Dermis microvascular lymphatic vessel endothelial cell (primary cell): ENCODE measurements around the gene RPTOR. TPM values are rescaled to one million over a fixed set of nuclear protein-coding genes. Genes with fewer than 3 reads are reported as not detected.

Experiments used
- DNase-seq, 2 donors: peaks; one replicate each; pipeline versions ENCODE4 v3.0.0 to v3.0.0-alpha.2; 2010; ENCODE audit warnings: low read depth in 2 of 2
- total RNA-seq: library from RNA; depleted of rRNA; stranded (reverse); fragments of >200 nt; gene quantifications from 2 replicates; pipeline ENCODE4 v1.2.1, GENCODE V29; 2014

RPTOR gene
- total RNA-seq, 1 donor from 2014 or later = 10.5 TPM

- no peak for DNase-seq
These were observed 284.7 kb downstream of the RPTOR start for GRCh38 chr17:80829166-80829813.

DNA sequence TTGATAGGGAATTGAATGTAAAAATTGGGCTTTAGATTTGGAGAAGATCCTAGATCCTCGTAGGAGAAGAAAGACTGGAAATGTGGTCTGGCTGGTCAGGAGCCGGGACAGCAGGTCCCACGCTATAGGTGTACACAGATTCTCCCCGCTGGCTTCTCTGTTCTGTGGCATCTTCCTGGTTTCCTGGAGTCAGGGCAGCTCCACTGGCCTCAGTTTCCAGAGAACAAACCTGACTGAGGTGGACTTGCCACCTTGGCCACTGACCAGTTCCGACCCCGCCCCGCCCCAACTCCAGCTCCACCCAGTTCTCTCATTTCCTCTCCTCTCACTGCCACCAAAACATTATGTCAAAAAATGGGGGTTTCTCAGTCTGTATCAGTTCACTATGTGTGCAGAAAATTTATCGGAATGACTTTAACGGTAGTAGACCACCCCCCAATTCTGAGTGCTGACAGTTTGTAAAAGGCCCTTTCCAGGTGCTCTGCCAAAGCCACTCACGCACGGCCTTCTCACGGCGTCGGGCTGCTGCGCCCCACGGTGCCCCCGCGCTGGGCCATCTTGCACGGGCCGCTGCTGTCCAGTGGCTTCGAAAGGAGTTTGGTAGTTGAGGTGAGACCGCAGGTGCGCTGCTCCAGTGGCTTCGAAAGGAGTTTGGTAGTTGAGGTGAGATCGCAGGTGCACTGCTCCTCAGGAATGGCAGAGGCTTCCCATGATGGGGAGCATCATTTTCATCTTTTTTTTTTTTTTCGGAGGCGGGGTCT is 285.6 kb downstream of the RPTOR start:
- DNase-seq = no peak

DNA sequence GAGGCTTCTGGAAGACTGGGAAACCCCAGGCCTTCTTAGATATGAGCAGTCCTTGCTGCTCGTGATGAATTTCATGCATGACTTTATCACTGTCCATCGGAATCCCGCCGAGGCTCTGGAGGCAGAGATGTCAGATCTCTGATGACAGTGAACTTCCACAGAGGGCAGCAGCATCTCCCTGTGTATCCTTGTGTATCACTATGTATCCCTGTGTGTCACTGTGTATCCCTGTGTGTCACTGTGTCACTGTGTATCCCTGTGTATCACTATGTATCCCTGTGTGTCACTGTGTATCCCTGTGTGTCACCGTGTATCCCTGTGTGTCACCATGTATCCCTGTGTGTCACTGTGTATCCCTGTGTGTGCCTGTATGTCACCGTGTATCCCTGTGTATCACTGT is 286.9 kb downstream of the RPTOR start:
- DNase-seq = no peak

DNA sequence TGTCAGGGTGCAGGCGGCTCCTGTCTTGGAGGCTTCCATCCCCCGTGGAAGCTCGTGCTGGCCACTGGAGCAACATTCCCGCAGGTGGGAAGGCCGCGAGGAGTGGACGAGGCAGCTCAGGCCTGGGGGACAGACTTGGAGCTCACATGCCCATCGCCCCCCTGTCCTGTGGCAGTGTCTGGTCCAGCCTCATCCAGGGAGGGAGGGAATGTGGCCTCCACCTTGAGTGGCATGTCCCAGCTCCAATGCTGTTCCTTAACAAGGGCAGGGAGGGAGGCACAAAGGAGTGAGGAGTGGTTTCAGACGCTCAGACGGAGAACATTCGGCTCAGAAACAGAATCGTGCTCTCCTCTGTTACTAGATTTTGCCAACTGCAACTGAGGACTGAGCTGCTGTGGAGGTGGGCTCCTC is 287.6 kb downstream of the RPTOR start:
- peak in 1 of 2 donors; percentile 23 for DNase-seq

GRCh38 chr17:80832888-80833583 is 288.4 kb downstream of the RPTOR start:
- peak; percentile 90 to 99 for DNase-seq

DNA sequence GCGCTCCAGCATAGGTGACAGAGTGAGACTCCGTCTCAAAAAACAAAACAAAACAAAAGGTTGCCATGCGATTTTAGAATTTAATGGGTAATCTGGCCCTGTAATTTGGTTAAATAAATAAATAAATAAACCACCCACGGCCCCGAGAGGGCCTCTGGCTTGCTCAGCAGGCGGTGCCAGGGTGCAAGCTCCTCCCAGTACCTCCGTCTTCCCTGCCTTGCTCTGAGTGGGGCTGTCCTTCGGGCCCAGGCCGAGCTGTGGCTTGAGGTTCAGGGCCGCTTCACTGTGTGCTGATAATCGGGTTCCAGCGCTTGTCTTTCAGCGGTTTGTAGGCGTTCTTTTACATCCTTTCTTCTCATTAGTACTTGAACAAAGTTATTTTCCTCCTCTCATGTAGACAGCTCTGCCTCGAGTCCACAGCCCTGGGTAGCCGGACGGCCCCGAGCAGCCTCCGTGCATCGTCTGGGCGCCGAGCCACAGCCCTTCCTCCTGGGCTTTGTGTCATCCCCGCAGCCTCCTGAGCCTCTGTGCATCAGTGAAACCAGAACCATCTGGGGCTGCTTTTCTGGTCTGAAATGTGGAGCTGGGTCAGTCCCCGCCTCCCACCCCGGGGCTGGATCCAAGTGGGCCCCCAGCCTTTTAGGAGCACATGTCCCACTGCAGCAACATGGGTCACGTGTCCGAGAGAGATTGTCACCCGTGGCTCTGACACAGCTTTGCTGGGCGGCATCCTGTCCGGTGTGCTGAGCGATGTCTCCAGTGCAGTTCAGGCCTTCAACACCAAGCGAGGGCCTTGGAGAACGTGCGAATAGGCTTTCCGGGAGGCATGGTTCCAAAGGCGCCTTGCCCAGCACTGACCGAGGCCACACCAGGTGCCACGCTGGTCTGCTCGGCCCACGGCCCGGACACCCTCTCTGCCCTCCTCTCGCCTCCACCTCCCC is 289.6 kb downstream of the RPTOR start:
- DNase-seq = no peak

DNA sequence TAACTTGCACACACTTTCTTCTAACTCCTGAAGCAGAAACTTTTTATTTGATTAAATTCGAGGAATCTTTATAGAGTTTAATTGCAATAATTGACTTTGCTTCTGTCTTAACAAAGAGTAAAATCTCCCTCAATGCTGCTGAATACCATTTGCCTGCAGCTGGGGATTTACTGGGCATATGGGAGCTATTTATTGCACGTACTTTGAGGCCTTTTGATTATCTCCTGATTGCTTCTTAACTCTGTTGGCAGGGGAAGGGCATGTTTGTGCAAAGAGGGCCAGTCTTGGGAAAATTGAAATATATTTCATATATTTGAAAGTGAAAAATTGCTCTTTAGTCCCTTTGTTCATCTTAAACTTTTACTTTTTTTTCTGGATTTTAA is 290.2 kb downstream of the RPTOR start:
- no peak for DNase-seq

- no peak for DNase-seq
These were observed 291.4 kb downstream of the RPTOR start for GRCh38 chr17:80835816-80836657.

GRCh38 chr17:80836658-80836965 is 292.0 kb downstream of the RPTOR start:
- no peak for DNase-seq

DNA sequence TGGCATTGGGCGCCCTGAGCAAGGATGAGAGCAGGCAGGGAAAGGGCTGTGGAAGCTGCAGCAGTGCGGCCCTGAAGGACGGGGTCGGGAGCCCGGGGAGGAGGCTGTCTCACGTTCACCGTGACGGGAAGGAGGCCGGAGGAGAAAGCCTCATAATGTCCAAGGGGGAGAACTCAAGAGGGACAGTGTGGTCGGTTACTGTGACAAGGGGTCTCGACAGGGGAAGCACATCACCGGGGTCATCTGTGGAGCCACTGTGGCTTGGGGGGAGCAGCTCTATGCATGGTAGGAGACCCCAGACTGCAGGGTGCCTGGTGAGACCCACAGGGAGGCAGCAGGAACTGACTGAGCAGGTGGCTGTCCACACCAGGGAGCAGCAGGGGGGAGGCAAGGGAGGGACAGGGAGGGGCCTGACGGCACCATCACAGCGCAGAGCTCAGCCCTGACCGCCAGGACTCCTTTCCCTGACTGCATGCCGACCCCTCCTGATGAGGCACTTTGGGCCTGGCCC is 292.4 kb downstream of the RPTOR start:
- no peak for DNase-seq

- DNase-seq = no peak
These were observed 293.1 kb downstream of the RPTOR start for GRCh38 chr17:80837711-80838110.

DNA sequence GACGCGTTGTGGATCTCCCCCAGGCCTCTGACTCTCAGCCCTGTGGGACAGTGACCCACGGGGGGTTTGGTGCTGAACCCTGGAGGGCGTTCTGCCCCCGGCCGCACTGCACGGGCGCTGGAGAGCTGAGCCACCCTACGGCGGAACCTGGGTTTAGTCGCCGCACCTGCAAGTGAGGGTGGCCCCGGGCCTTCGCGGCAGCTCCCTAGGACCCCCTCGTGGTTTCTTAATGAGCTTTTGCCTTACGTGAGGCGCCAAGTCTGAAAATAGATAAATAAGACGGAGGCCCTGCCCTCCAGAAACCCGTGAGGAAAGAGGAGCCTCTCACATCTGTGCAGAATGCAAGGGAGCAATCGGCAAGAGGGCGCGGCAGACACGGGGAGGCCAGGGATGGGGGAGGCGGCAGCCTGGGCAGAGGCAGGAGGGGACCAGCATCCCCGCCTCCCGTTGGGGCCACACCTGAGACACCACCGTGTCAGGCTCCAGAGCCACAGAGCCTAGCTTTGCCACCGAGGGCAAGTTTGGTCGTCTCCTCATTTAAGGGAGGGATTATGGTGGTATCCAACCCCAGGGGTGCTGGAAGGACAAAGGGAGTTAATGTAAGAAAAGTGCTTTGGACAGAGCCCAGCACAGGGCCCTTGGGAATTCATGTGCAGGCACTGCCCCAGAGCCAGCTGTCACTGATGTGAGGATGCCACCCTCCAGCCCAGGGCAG is 293.8 kb downstream of the RPTOR start:
- DNase-seq = no peak

GRCh38 chr17:80839026-80839345 is 294.3 kb downstream of the RPTOR start:
- DNase-seq = no peak

GRCh38 chr17:80839511-80839941 is 294.9 kb downstream of the RPTOR start:
- no peak for DNase-seq

DNA sequence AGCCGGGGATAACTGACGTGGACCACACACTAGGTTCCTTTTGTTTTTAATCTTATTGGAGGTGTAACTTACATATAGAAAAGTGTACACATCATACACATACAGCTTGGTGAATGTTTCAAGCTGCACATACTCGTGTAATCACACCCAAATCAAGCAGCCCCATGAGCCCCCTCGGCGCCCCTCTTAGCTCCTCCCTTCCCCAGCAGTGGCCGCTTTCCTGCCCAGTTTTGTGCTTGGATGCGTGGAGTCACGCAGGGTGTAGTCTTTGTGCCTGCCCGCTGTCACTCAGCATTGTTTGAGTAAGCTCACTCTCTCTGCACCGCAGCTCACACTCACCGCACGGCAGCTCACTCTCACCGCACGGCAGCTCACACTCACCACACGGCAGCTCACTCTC is 295.3 kb downstream of the RPTOR start:
- no peak for DNase-seq

DNA sequence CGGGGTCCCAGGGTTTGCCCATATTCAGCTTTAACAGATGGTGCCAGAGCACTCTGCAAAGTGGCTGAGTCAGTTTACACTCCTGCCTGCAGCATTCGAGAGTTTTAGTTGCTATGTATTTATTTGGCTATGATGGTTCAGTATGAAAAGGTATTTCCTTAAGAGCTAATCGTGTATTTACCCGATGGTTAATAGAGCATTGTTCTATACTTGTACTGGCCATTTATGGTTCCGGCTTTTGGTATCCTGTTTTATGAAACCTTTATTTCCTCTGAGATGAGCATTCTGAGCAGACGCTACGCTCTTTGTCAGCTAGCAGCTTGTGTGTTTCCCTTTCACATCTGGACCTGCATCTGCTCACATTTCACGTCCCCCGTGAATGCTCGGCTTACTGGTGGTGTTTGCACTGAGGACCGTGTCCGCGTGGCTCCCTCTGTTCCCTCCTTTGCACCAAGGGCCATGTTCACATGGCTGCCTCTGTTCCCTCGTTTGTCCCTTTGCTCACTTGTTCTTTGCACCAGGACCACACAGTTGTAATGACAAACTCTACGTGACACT is 297.9 kb downstream of the RPTOR start:
- DNase-seq = peak; percentile 40 to 57

GRCh38 chr17:80843741-80844156 is 299.1 kb downstream of the RPTOR start:
- DNase-seq = no peak

GRCh38 chr17:80844418-80844990 is 299.9 kb downstream of the RPTOR start:
- no peak for DNase-seq
